H1 (cell line): ENCODE data around the gene MAPT. TPM values are rescaled to one million over a fixed set of nuclear protein-coding genes. Genes with fewer than 3 reads are reported as not detected.

Experiments
- CTCF ChIA-PET: fragments of 300-600 bp; sonication (Branson Sonifier 250); formaldehyde crosslinking; loops from one replicate; lab custom pipeline; 2021; ENCODE audit not compliant: partially characterized antibody; lab: Charles Lee
- POLR2A ChIA-PET: fragments of 300-600 bp; sonication (Branson Sonifier 250); formaldehyde crosslinking; loops from one replicate; lab custom pipeline; 2021; ENCODE audit warnings: inconsistent platforms; ENCODE audit not compliant: partially characterized antibody; lab: Charles Lee
- DNase-seq, 2 experiments: peaks; one replicate each; pipeline versions ENCODE4 v3.0.0 to v3.0.0-alpha.2; 2010 to 2022; ENCODE audit warnings: low spot score in 2 of 2, low read depth in 1 of 2, mixed read lengths in 1 of 2
- FAIRE-seq: peaks from 2 replicates; lab custom pipeline; 2011; peaks lifted over from hg19 to GRCh38; lab: Jason Lieb, UNC
- H2AFZ ChIP-seq: 2 replicates; pipeline ENCODE4 v1.8.1; 2012; ENCODE audit warnings: low read length, inconsistent platforms
- H2AK5ac ChIP-seq: 2 replicates; pipeline ENCODE4 v1.6.1; 2013; ENCODE audit warnings: low read depth, low read length
- H2BK120ac ChIP-seq: replicated peaks from 2 replicates; pipeline ENCODE3; 2013; ENCODE audit warnings: low read depth, low read length, inconsistent platforms
- H2BK12ac ChIP-seq: 2 replicates; pipeline ENCODE4 v1.6.1; 2013; ENCODE audit warnings: low read depth, low read length
- H2BK15ac ChIP-seq: 2 replicates; pipeline ENCODE4 v1.6.1; 2013; ENCODE audit warnings: low read length
- H2BK20ac ChIP-seq: 2 replicates; pipeline ENCODE4 v1.6.1; 2013; ENCODE audit warnings: low read length
- H2BK5ac ChIP-seq: 2 replicates; pipeline ENCODE4 v1.6.1; 2013; ENCODE audit warnings: low read depth, low read length
- H3K14ac ChIP-seq: 2 replicates; pipeline ENCODE4 v1.6.1; 2013; ENCODE audit warnings: inconsistent platforms; ENCODE audit not compliant: insufficient read length
- H3K18ac ChIP-seq: 2 replicates; pipeline ENCODE4 v1.6.1; 2013; ENCODE audit warnings: low read length; ENCODE audit errors: extremely low read depth
- H3K23ac ChIP-seq: 2 replicates; pipeline ENCODE4 v1.6.1; 2013; ENCODE audit warnings: inconsistent platforms; ENCODE audit not compliant: insufficient read length
- H3K23me2 ChIP-seq: 2 replicates; pipeline ENCODE4 v1.6.1; 2013; ENCODE audit warnings: low read depth, low read length
- H3K27ac ChIP-seq: 2 replicates; pipeline ENCODE4 v1.6.1; 2011; ENCODE audit warnings: low read depth, low read length, inconsistent platforms
- H3K27me3 ChIP-seq, 4 experiments: replicated peaks in 1 of 4; 1 replicate in 1 of 4; 2 replicates in 3 of 4; pipeline versions ENCODE4 v1.6.1 to v1.8.1; 2011 to 2013; ENCODE audit warnings: low read length in 3 of 4, mild to moderate bottlenecking in 3 of 4, inconsistent platforms in 2 of 4, mixed read lengths in 2 of 4, moderate library complexity in 1 of 4; ENCODE audit not compliant: control insufficient read depth in 3 of 4, insufficient read depth in 3 of 4; ENCODE audit errors: extremely low read depth in 1 of 4
- H3K36me3 ChIP-seq, 4 experiments: 2 replicates each; pipeline versions ENCODE4 v1.6.1 to v1.8.1; 2011 to 2013; ENCODE audit warnings: mild to moderate bottlenecking in 4 of 4, low read length in 3 of 4, moderate library complexity in 2 of 4, control low read depth in 1 of 4, inconsistent platforms in 1 of 4; ENCODE audit not compliant: insufficient read depth in 4 of 4, control insufficient read depth in 2 of 4
- H3K4ac ChIP-seq: replicated peaks from 2 replicates; pipeline ENCODE3; 2013; ENCODE audit warnings: low read length, low read depth, mixed read lengths, inconsistent platforms; ENCODE audit not compliant: insufficient read length
- H3K4me1 ChIP-seq, 4 experiments: replicated peaks in 1 of 4; 1 replicate in 1 of 4; 2 replicates in 3 of 4; pipeline versions ENCODE4 v1.6.1 to v1.8.1; 2011 to 2013; ENCODE audit warnings: low read length in 3 of 4, inconsistent platforms in 2 of 4, mixed read lengths in 1 of 4; ENCODE audit not compliant: insufficient read depth in 4 of 4, control insufficient read depth in 3 of 4
- H3K4me2 ChIP-seq, 2 experiments: 2 replicates each; pipeline versions ENCODE4 v1.6.1 to v1.8.1; 2011 to 2013; ENCODE audit warnings: low read depth in 2 of 2, low read length in 2 of 2, control low read depth in 1 of 2, inconsistent platforms in 1 of 2, mild to moderate bottlenecking in 1 of 2; ENCODE audit not compliant: insufficient read depth in 1 of 2
- H3K4me3 ChIP-seq, 4 experiments: fragments of 200-600, 300-600 bp in 1 of 4; sonication (generic), shearing (Covaris generic), sonication (Bioruptor Twin) in 1 of 4; 2 replicates each; pipeline versions ENCODE4 v1.5.1 to v1.8.1; 2011 to 2016; ENCODE audit warnings: low read length in 4 of 4, low read depth in 3 of 4, control low read depth in 2 of 4, inconsistent platforms in 2 of 4, mild to moderate bottlenecking in 2 of 4, mixed read lengths in 1 of 4, moderate library complexity in 1 of 4; ENCODE audit not compliant: insufficient read depth in 2 of 4; ENCODE audit errors: extremely low read depth in 1 of 4
- H3K56ac ChIP-seq: replicated peaks from 2 replicates; pipeline ENCODE3; 2013; ENCODE audit warnings: low read depth, mild to moderate bottlenecking, mixed read lengths, low read length, inconsistent platforms; ENCODE audit not compliant: insufficient read length
- H3K79me1 ChIP-seq: 2 replicates; pipeline ENCODE4 v1.6.1; 2013; ENCODE audit warnings: low read depth, low read length, control low read depth
- H3K79me2 ChIP-seq, 2 experiments: 2 replicates each; pipeline versions ENCODE4 v1.6.1 to v1.8.1; 2012 to 2013; ENCODE audit warnings: low read length in 2 of 2, mild to moderate bottlenecking in 2 of 2, inconsistent platforms in 1 of 2; ENCODE audit not compliant: insufficient read depth in 2 of 2, control insufficient read depth in 1 of 2
- H3K9ac ChIP-seq, 4 experiments: replicated peaks in 1 of 4; 1 replicate in 1 of 4; 2 replicates in 3 of 4; pipeline versions ENCODE4 v1.6.1 to v1.8.1; 2011 to 2013; ENCODE audit warnings: low read depth in 3 of 4, low read length in 3 of 4, control low read depth in 2 of 4, mild to moderate bottlenecking in 2 of 4, moderate library complexity in 2 of 4, inconsistent platforms in 1 of 4; ENCODE audit errors: extremely low read depth in 1 of 4
- H3K9me3 ChIP-seq, 2 experiments: 2 replicates each; pipeline versions ENCODE4 v1.6.1 to v1.8.1; 2012 to 2013; ENCODE audit warnings: mild to moderate bottlenecking in 2 of 2, moderate library complexity in 2 of 2, control low read depth in 1 of 2, inconsistent platforms in 1 of 2, low read depth in 1 of 2, low read length in 1 of 2, mixed read lengths in 1 of 2; ENCODE audit not compliant: insufficient read depth in 2 of 2
- H4K20me1 ChIP-seq, 2 experiments: replicated peaks in 1 of 2; 2 replicates each; pipeline versions ENCODE3 to v1.8.1; 2011 to 2013; ENCODE audit warnings: inconsistent platforms in 2 of 2, low read length in 2 of 2, mild to moderate bottlenecking in 1 of 2; ENCODE audit not compliant: insufficient read depth in 2 of 2, control insufficient read depth in 1 of 2
- H4K5ac ChIP-seq: 2 replicates; pipeline ENCODE4 v1.6.1; 2013; ENCODE audit warnings: low read length, low read depth, mixed read lengths, inconsistent platforms; ENCODE audit not compliant: insufficient read length
- H4K8ac ChIP-seq: 2 replicates; pipeline ENCODE4 v1.8.0; 2013; ENCODE audit warnings: mild to moderate bottlenecking, moderate library complexity, low read length, inconsistent platforms; ENCODE audit not compliant: insufficient read depth; ENCODE audit errors: extremely low read depth
- H4K91ac ChIP-seq: replicated peaks from 2 replicates; pipeline ENCODE3; 2013; ENCODE audit warnings: low read length, mixed read lengths, inconsistent platforms; ENCODE audit not compliant: insufficient read length
- BCL11A ChIP-seq, 2 experiments: IDR thresholded peaks; one replicate each; pipeline ENCODE4 v1.6.1; 2011; ENCODE audit warnings: low read depth in 2 of 2, low read length in 2 of 2, mild to moderate bottlenecking in 2 of 2
- GTF2F1 ChIP-seq: IDR thresholded peaks from 2 replicates; pipeline ENCODE4 v1.6.1; 2012; ENCODE audit warnings: low read depth, low read length, improper control_type of control experiment, borderline replicate concordance
- KDM1A ChIP-seq: fragments of 200-600, 300-600 bp; sonication (generic); IDR thresholded peaks from 2 replicates; pipeline ENCODE4 v1.7.1; 2016; ENCODE audit warnings: mild to moderate bottlenecking, low read length, borderline replicate concordance
- PHF8 ChIP-seq: fragments of 200-600 bp; sonication (generic); conservative IDR thresholded peaks from 2 replicates; pipeline ENCODE4 v1.7.1; 2012; ENCODE audit warnings: low read depth, mild to moderate bottlenecking, inconsistent platforms, low read length, moderate library complexity
- POLR2A ChIP-seq, 2 experiments: IDR thresholded peaks; 1 replicate in 1 of 2; 2 replicates in 1 of 2; pipeline ENCODE4 v1.6.1; 2011; ENCODE audit warnings: low read depth in 2 of 2, low read length in 2 of 2, mild to moderate bottlenecking in 2 of 2; ENCODE audit errors: control extremely low read depth in 1 of 2
- RAD21 ChIP-seq, 2 experiments: IDR thresholded peaks in 1 of 2; conservative IDR thresholded peaks in 1 of 2; 2 replicates each; pipeline ENCODE4 v1.6.1; 2011; ENCODE audit warnings: low read depth in 2 of 2, low read length in 2 of 2, improper control_type of control experiment in 1 of 2, inconsistent platforms in 1 of 2, mild to moderate bottlenecking in 1 of 2, moderate library complexity in 1 of 2
- RBBP5 ChIP-seq: IDR thresholded peaks from 2 replicates; pipeline ENCODE4 v1.7.1; 2012; ENCODE audit warnings: low read depth, mild to moderate bottlenecking, inconsistent platforms, low read length, moderate library complexity, borderline replicate concordance
- TAF1 ChIP-seq: IDR thresholded peaks from 2 replicates; pipeline ENCODE4 v1.6.1; 2011; ENCODE audit warnings: mild to moderate bottlenecking, low read depth, low read length
- TEAD4 ChIP-seq: IDR thresholded peaks from 2 replicates; pipeline ENCODE4 v1.6.1; 2012; ENCODE audit warnings: low read depth, low read length, inconsistent platforms, mixed read lengths
- WGBS, 2 experiments: shearing (Covaris generic) in 1 of 2; methylation state at CpG; one replicate each; pipeline versions ENCODE4 v1.1.6 to v1.1.7; 2013 to 2015; ENCODE audit warnings: low lambda C conversion rate in 2 of 2, mixed read lengths in 2 of 2, inconsistent platforms in 1 of 2, low coverage in 1 of 2, missing lambda C conversion rate in 1 of 2; ENCODE audit not compliant: insufficient replicate concordance in 2 of 2, insufficient coverage in 1 of 2, insufficient read length in 1 of 2; ENCODE audit errors: extremely low coverage in 1 of 2, missing lambda C conversion rate in 1 of 2; 5-methylcytosine and 5-hydroxymethylcytosine counted together
- polyA plus RNA-seq, 7 experiments: library from polyadenylated mRNA; depleted of rRNA in 3 of 7; stranded (reverse) in 5 of 7; unstranded in 2 of 7; fragments of >200 nt in 5 of 7; fragments of 200-250 nt in 2 of 7; gene quantifications; 1 replicate in 5 of 7; 2 replicates in 1 of 7; 4 replicates in 1 of 7; pipeline versions ENCODE4 v1.2.1 to v1.2.3, GENCODE V29; 2011 to 2013; ENCODE audit warnings: missing spikeins in 2 of 7, mixed read lengths in 2 of 7
- total RNA-seq: library from RNA; stranded (reverse); fragmentation: NEBNext Ultra II Directional; extraction: Animal tissue kit (Norgen Biotek cat#: 25700); gene quantifications from 2 replicates; pipeline ENCODE4 v1.2.1, GENCODE V29; 2021
- TF ChIP-seq, protein P1 (sequence below), 3 experiments: IDR thresholded peaks; 1 replicate in 2 of 3; 2 replicates in 1 of 3; pipeline versions ENCODE4 v1.5.1 to v1.6.1; 2011; ENCODE audit warnings: low read length in 3 of 3, mild to moderate bottlenecking in 3 of 3, inconsistent platforms in 2 of 3, low read depth in 1 of 3, moderate library complexity in 1 of 3; ENCODE audit not compliant: insufficient read depth in 1 of 3; ENCODE audit errors: control extremely low read depth in 1 of 3

The MAPT gene
- total and polyA plus RNA-seq, 2 of the 8 experiments (the other 6 are each of a cell fraction or from before 2014, with no cell fraction given) = 0.54 to 1.7 TPM

DNA sequence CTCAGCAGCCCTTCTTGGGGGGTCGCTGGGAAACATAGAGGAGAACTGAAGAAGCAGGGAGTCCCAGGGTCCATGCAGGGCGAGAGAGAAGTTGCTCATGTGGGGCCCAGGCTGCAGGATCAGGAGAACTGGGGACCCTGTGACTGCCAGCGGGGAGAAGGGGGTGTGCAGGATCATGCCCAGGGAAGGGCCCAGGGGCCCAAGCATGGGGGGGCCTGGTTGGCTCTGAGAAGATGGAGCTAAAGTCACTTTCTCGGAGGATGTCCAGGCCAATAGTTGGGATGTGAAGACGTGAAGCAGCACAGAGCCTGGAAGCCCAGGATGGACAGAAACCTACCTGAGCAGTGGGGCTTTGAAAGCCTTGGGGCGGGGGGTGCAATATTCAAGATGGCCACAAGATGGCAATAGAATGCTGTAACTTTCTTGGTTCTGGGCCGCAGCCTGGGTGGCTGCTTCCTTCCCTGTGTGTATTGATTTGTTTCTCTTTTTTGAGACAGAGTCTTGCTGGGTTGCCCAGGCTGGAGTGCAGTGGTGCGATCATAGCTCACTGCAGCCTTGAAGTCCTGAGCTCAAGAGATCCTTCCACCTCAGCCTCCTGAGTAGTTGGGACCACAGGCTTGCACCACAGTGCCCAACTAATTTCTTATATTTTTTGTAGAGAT lies 108.1 kb downstream of the MAPT start:
- Histone ChIP-seq H3K9ac (no peak overlapping the region), H3K79me2 (no peaks in the 10 kb centered on the region), H4K91ac (no peak overlapping the region), H2BK12ac (no peak overlapping the region), H3K14ac (no peak overlapping the region), H3K4ac (no peak overlapping the region), H3K4me2 (no peak overlapping the region), H3K4me1 (no peaks in the 10 kb centered on the region; a peak in 1 of 7 replicates), H3K27me3 (no peaks in the 10 kb centered on the region), H3K23me2 (peaks cover 2% of the 10 kb centered on the region; the same call in 1 of the 2 replicates), H3K23ac (no peak overlapping the region), H2AK5ac (no peak overlapping the region), H3K56ac (no peak overlapping the region), H3K36me3 (no peaks in the 10 kb centered on the region), H4K8ac (no peak overlapping the region), H3K79me1 (no peaks in the 10 kb centered on the region), H2BK20ac (no peak overlapping the region), H2BK15ac (no peak overlapping the region), H3K4me3 (no peak overlapping the region), H4K20me1 (no peaks in the 10 kb centered on the region), H3K9me3 (no peaks in the 10 kb centered on the region), H3K18ac (no peak overlapping the region), H2BK5ac (no peak overlapping the region), H4K5ac (no peak overlapping the region), H2AFZ (no peak overlapping the region), H3K27ac (no peak overlapping the region)
- 34% methylated on average over 8 of the region's 8 CpGs; no CpG with 5 or more reads in 1 of the 2 experiments for WGBS, 2 experiments
- FAIRE-seq (peak; percentile 99), DNase-seq (peak; percentile 36 to 91)
- CTCF ChIA-PET = interaction anchor here (0.6 to 3.6 kb wide), 32 partner anchors 10 to 285 kb away, joined by 3 to 31 read pairs (median 4); partner anchors contain the start of gene MAPT
- TF ChIP-seq, protein P1, sequence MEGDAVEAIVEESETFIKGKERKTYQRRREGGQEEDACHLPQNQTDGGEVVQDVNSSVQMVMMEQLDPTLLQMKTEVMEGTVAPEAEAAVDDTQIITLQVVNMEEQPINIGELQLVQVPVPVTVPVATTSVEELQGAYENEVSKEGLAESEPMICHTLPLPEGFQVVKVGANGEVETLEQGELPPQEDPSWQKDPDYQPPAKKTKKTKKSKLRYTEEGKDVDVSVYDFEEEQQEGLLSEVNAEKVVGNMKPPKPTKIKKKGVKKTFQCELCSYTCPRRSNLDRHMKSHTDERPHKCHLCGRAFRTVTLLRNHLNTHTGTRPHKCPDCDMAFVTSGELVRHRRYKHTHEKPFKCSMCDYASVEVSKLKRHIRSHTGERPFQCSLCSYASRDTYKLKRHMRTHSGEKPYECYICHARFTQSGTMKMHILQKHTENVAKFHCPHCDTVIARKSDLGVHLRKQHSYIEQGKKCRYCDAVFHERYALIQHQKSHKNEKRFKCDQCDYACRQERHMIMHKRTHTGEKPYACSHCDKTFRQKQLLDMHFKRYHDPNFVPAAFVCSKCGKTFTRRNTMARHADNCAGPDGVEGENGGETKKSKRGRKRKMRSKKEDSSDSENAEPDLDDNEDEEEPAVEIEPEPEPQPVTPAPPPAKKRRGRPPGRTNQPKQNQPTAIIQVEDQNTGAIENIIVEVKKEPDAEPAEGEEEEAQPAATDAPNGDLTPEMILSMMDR (IDR thresholded peaks at IDR 0.05; ENCODE audit: control extremely low read depth in 1 of 3, insufficient read depth in 1 of 3, low read depth in 1 of 3, low read length in 3 of 3) = peak; percentile 69 to 91 (median 90)
- TF ChIP-seq GTF2F1 (no peak), POLR2A (IDR thresholded peaks at IDR 0.05; ENCODE audit: control extremely low read depth in 1 of 2, low read depth in 2 of 2, low read length in 2 of 2) (no peak), TAF1 (no peak), TEAD4 (no peak), RAD21 (IDR thresholded peaks at IDR 0.05 in 1 of 2, conservative IDR thresholded peaks at IDR 0.05 in 1 of 2; ENCODE audit: low read depth in 2 of 2, low read length in 2 of 2) (peak; percentile 92), RBBP5 (no peak), BCL11A (IDR thresholded peaks at IDR 0.05; ENCODE audit: low read depth in 2 of 2, low read length in 2 of 2) (no peak), KDM1A (peak; percentile 82; the same call in 1 of the 2 replicates), PHF8 (no peak)
- TF ChIP-seq, all 59 proteins: peak for 3
- no peak overlapping the region for H2BK120ac ChIP-seq
- POLR2A ChIA-PET = interaction anchor here (0.9 kb wide), 1 partner anchor 17 kb away, joined by 3 read pairs; no protein-coding TSS in a partner anchor
